Skeletal muscle tissue (tissue), 4 donors: ENCODE results near the gene EVA1C. TPM values are rescaled to one million over a fixed set of nuclear protein-coding genes. Genes with fewer than 3 reads are reported as not detected.
"Not testable (repeated sequence)": the region's sequence is repeated elsewhere in the genome, so short reads cannot be mapped to it uniquely, and the experiment has no call there.

ENCODE experiments used
- H3K27ac ChIP-seq: one replicate; pipeline ENCODE4 v1.7.0; 2013; ENCODE audit warnings: mild to moderate bottlenecking, low read depth, low read length, inconsistent platforms
- H3K27me3 ChIP-seq, 3 donors: one replicate each; pipeline ENCODE4 v1.7.0; 2013; ENCODE audit warnings: low read length in 3 of 3; ENCODE audit not compliant: control insufficient read depth in 3 of 3, insufficient read depth in 3 of 3
- H3K36me3 ChIP-seq, 3 donors: one replicate each; pipeline ENCODE4 v1.7.0; 2013; ENCODE audit warnings: low read length in 3 of 3; ENCODE audit not compliant: control insufficient read depth in 3 of 3, insufficient read depth in 3 of 3
- H3K4me1 ChIP-seq, 3 donors: one replicate each; pipeline ENCODE4 v1.7.0; 2013; ENCODE audit warnings: low read length in 3 of 3, mild to moderate bottlenecking in 3 of 3; ENCODE audit not compliant: control insufficient read depth in 3 of 3, insufficient read depth in 3 of 3
- H3K4me3 ChIP-seq, 3 donors: one replicate each; pipeline ENCODE4 v1.7.0; 2013; ENCODE audit warnings: low read length in 3 of 3
- H3K9ac ChIP-seq, 3 donors: one replicate each; pipeline ENCODE4 v1.7.0; 2013; ENCODE audit warnings: low read length in 3 of 3, mild to moderate bottlenecking in 3 of 3, moderate library complexity in 2 of 3, low read depth in 1 of 3
- H3K9me3 ChIP-seq, 3 donors: one replicate each; pipeline ENCODE4 v1.7.0; 2013; ENCODE audit warnings: low read length in 3 of 3; ENCODE audit not compliant: control insufficient read depth in 3 of 3
- total RNA-seq: library from RNA; depleted of rRNA; stranded (reverse); fragments of >200 nt; gene quantifications from one replicate; pipeline ENCODE4 v1.2.3, GENCODE V29; 2014
- donor health status: Osteomylitis.

EVA1C gene
- total RNA-seq, 1 donor from 2014 or later, result 0.52 TPM

DNA sequence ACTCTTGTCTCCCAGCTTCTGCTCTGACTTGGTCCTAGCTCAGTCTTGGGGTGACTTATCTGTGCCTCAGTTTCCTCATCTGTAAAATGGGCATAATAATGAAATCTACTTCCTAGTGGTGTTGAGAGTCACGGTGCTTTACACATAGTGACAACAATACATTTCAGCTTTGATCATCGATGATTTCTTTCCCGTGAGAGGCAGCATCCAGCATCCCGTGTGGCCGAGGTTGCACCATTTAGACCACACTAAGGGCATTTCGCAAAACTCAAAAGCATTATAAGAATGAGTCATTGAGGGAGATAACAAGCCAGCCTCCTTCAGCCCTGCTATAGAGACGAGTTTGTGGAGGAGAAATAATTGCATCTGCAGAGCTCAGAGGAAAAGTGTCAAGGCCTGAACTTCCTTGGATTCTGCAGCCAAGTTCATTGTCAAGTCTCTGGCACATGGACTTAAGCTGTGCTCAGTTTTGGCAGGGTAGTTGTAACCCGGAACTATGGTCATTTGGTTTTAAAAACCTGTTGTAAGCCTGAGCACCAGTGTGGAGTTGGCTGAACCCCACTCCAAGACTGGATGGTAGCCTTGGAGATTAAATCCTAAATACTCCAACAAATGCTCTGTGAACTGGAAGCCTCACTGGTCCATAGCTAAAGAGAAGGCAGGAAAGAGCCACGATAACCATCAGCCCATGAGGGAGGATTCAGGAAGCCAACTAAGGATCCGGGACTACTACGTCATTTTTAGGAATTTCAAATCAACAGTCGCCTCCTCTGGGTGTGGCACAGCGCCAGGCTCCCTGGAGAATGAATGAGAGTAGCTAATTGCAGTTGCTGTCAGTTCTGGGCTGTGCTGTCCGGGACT is 108.6 kb downstream of the EVA1C start:
- H3K9me3 ChIP-seq, result no peaks in the 10 kb centered on the region
- H3K36me3 ChIP-seq, result no peaks in the 10 kb centered on the region
- peak overlapping the region in 2 of 3 donors; percentile 24 to 34 for H3K9ac ChIP-seq
- peaks cover 0 to 9% (median 0%) of the 10 kb centered on the region in 3 donors for H3K27me3 ChIP-seq
- peak overlapping the region; percentile 72 for H3K27ac ChIP-seq
- H3K4me3 ChIP-seq, result peak overlapping the region in 1 of 3 donors; percentile 35
- peaks cover 19 to 26% (median 19%) of the 10 kb centered on the region in 3 donors for H3K4me1 ChIP-seq

DNA sequence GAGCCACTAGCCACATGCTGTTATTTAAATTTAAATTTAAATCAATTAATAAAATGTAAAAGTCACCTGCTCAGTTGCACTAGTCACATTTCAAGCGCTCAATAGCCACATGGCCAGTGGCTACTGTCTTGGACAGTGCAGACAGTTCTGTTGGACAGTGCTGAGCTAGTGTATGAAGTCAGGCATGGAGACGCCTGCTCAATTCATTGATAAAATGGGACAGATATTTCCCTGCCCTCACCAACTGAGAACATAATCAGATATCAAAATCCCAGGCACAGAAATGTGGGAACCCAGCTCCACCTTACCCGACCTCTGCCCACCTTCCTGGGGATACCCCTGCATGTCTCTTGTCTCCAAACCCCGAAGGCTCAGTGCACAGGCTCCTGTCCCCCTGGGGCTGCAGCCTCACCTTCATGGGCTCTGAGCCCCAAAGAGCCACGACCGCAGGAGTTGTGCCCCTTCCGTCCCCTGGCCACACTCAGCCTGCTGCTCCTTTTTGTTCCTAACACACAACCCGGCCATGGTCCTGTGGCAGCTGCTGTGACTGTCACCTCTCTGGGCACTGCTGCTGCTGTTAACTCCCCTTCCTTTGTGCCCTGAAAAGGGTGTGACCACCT is 109.3 kb downstream of the EVA1C start:
- Histone ChIP-seq H3K9ac (peak overlapping the region in 1 of 3 donors; percentile 28), H3K4me3 (no peak overlapping the region), H3K9me3 (no peaks in the 10 kb centered on the region), H3K4me1 (peaks cover 19 to 26% (median 19%) of the 10 kb centered on the region in 3 donors), H3K27ac (peak overlapping the region; percentile 37), H3K36me3 (no peaks in the 10 kb centered on the region), H3K27me3 (peaks cover 0 to 9% (median 0%) of the 10 kb centered on the region in 3 donors)

DNA sequence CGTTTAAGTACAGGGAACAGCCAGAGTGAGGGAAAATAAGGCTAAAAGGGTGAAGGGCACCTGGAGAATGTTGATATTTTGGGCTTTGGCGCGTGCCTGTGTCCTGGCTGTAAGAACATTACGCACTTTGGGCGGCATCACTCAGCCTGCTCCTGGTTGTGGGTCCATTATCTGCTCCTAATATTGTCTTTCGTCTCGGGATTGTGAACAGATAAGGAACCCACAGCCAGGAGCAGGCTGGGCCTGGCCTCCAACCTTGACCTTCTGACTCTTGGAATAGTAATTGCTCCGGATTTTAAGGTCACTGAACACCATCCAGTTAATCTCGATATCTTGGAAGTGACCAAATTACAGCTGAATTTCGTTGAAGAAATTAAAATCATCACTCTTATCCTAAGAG is 111.0 kb downstream of the EVA1C start:
- Histone ChIP-seq H3K4me3 (no peak overlapping the region), H3K27ac (peak overlapping the region; percentile 65), H3K9ac (peak overlapping the region in 1 of 3 donors; percentile 6), H3K9me3 (no peaks in the 10 kb centered on the region), H3K4me1 (peaks cover 19 to 26% (median 19%) of the 10 kb centered on the region in 3 donors), H3K27me3 (peaks cover 0 to 9% (median 0%) of the 10 kb centered on the region in 3 donors), H3K36me3 (no peaks in the 10 kb centered on the region)

DNA sequence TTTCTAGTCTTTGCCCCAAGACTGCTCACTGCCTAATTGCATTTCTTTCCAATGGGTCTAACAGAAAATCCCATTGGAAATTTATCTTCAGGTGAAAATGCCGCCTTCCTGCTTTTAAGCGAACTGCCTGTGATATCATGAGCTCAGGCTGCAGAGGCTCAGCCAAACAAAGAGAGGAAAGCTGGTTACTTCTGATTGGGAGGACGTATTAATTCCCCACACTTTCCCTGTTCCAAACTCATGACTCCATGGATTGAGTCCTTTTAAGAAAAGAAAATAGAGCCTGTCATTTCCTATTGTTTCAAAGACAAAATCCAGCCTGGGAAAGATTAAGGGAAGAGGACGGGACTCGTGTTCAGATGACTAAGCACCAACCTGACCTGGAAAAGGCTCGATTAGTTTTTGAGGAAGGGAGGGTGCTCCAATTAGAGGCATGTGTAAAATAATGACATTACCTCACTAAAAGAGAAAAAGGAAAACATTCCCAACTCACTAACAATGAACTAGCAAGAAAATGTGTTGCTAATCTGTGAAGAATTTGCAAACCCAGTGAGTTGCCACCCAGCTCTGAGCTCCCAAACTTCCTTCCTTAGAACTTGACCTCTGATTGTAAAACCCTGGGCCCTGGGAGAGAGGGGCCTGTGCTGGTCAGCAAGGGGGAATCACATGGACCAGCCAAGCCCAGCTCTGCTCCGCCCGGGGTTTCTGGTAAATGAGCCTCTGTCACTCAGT is 111.6 kb downstream of the EVA1C start:
- no peak overlapping the region for H3K9ac ChIP-seq
- peaks cover 0 to 9% (median 0%) of the 10 kb centered on the region in 3 donors for H3K27me3 ChIP-seq
- no peak overlapping the region for H3K4me3 ChIP-seq
- H3K27ac ChIP-seq, result peak overlapping the region; percentile 65
- H3K4me1 ChIP-seq, result peaks cover 19 to 26% (median 19%) of the 10 kb centered on the region in 3 donors
- H3K9me3 ChIP-seq, result no peaks in the 10 kb centered on the region
- H3K36me3 ChIP-seq, result no peaks in the 10 kb centered on the region

DNA sequence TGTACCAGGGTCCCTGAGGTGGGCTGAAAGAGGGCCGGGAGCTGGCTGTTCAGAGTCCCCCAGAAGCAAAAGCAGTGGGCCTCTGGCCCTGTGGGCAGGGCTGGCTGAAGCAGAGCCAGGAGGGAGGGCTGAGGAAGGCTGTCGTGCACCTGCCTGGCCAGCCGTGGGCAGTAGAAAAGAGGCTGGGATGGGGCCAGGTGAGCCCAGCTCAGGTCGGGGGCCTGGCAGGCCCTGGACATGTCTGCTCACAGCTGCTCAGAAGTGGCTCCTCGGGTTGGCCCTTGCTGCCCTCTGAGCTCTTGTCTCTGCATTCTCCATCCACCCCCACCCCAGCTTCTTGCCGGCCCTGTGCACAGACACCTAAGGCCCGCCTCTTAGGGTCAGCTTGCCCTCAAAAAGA is 112.8 kb downstream of the EVA1C start:
- peak overlapping the region; percentile 65 for H3K27ac ChIP-seq
- no peak overlapping the region for H3K4me3 ChIP-seq
- H3K4me1 ChIP-seq, result peaks cover 16 to 22% (median 17%) of the 10 kb centered on the region in 3 donors

DNA sequence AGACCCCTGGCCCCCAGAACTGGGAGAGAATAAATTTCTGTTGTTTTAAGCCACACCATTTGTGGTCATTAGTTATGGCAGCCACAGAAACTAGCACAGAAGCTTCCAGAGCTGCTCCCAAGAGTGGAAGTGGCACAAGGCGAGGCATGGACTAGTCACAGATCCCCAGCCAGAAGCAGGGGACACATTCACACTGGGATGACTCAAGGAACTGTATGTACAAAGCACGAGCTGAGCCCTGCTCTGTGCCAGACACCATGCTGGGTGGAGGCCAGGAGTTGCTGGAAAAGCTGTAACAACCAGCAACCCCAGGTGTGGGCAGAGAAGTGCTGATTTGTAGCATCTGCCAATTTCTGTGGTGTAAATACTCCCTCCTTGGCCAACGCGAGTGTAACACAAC is 117.2 kb downstream of the EVA1C start:
- Histone ChIP-seq H3K36me3 (peaks cover 0 to 7% (median 4%) of the 10 kb centered on the region in 3 donors), H3K27me3 (no peaks in the 10 kb centered on the region), H3K9me3 (peaks cover 0 to 2% (median 0%) of the 10 kb centered on the region in 3 donors), H3K4me3 (no peak overlapping the region), H3K9ac (no peak overlapping the region), H3K27ac (no peak overlapping the region), H3K4me1 (peaks cover 0 to 4% (median 0%) of the 10 kb centered on the region in 3 donors)

More for the DNA sequence above, 112.8 kb downstream of the EVA1C start:
- peak overlapping the region in 1 of 3 donors; percentile 45 for H3K9ac ChIP-seq
- no peaks in the 10 kb centered on the region for H3K36me3 ChIP-seq
- H3K9me3 ChIP-seq, result no peaks in the 10 kb centered on the region
- peaks cover 0 to 9% (median 0%) of the 10 kb centered on the region in 3 donors for H3K27me3 ChIP-seq

DNA sequence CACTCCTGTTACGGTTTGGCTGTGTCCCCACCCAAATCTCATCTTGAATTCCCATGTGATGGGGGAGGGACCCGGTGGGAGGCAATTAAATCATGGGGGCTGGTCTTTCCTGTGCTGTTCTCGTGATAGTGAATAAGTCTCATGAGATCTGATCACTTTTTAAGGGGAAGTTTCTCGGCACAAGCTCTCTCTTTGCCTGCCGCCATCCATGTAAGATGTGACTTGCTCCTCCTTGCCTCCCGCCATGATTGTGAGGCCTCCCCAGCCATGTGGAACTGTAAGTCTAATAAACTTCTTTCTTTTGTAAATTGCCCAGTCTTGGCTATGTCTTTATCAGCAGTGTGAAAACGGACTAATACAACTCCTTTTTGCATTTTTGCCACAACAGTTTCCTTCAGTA is 118.3 kb downstream of the EVA1C start:
- not testable (repeated sequence) for H3K4me3 ChIP-seq, H3K4me1 ChIP-seq, H3K27ac ChIP-seq, H3K27me3 ChIP-seq, H3K9ac ChIP-seq, H3K9me3 ChIP-seq, H3K36me3 ChIP-seq

DNA sequence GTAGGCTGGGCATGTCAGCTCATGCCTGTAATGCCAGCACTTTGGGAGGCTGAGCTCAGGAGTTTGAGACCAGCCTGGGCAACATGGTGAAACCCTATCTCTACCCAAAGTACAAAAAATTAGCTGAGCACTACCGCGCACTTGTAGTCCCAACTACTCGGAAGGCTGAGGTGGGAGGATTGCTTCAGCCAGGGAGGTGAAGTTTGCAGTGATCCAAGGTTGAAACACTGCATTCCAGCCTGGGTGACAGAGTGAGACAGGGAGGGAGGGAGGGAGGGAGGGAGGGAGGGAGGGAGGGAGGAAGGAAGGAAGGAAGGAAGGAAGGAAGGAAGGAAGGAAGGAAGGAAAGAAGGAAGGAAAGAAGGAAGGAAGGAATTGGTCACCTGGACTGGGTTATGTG is 119.1 kb downstream of the EVA1C start:
- not testable (repeated sequence) for H3K4me1 ChIP-seq, H3K36me3 ChIP-seq, H3K27me3 ChIP-seq, H3K27ac ChIP-seq, H3K4me3 ChIP-seq, H3K9me3 ChIP-seq, H3K9ac ChIP-seq

DNA sequence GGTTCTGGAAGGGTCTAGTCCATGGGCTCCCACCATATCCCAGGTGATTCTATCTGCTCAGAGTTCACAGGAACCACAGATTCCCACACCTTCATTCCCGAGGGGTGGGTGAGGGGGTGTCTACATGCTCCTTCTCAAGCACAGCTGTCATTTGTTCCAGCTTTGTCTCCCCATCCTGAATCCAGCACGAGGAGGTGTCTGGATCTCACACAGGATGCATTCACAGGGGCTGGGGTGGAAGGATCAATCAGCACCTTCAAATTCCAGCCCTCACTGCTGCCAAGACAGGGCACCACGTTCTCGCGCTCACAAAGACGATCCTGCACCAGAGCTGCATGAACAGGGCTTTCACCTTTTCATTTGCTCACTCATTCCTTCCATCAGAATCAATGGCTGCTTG is 120.1 kb downstream of the EVA1C start:
- Histone ChIP-seq H3K27me3 (no peaks in the 10 kb centered on the region), H3K4me3 (no peak overlapping the region), H3K27ac (no peak overlapping the region), H3K36me3 (peaks cover 0 to 7% (median 4%) of the 10 kb centered on the region in 3 donors), H3K9me3 (peaks cover 0 to 2% (median 0%) of the 10 kb centered on the region in 3 donors), H3K9ac (no peak overlapping the region), H3K4me1 (no peaks in the 10 kb centered on the region)
